ENCODE measurements around the gene CABP1.

DNA sequence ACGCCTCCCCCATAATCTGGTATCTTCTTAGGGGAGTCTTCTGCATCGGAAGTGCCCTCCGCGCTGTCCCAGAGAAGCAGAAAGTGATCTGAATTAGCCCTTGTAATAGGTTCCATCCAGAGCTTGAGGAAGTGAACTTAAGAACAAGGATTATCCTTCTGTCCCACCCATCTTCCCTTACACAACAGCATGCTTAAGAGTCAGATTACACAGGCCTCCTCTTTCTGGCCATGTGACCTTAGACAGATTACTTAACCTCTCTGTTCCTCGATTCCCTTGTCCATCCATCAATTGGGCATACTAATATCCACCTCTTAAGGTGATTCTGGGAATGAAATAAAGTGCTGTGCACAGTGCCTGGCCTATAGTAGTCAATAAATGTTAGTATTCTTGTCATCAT is 11.4 kb downstream of the CABP1 start:
- TF ChIP-seq, protein P1, sequence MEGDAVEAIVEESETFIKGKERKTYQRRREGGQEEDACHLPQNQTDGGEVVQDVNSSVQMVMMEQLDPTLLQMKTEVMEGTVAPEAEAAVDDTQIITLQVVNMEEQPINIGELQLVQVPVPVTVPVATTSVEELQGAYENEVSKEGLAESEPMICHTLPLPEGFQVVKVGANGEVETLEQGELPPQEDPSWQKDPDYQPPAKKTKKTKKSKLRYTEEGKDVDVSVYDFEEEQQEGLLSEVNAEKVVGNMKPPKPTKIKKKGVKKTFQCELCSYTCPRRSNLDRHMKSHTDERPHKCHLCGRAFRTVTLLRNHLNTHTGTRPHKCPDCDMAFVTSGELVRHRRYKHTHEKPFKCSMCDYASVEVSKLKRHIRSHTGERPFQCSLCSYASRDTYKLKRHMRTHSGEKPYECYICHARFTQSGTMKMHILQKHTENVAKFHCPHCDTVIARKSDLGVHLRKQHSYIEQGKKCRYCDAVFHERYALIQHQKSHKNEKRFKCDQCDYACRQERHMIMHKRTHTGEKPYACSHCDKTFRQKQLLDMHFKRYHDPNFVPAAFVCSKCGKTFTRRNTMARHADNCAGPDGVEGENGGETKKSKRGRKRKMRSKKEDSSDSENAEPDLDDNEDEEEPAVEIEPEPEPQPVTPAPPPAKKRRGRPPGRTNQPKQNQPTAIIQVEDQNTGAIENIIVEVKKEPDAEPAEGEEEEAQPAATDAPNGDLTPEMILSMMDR (conservative IDR thresholded peaks at IDR 0.05) = no peak
- no peak for TF ChIP-seq ZFX (IDR thresholded peaks at IDR 0.05)

All from C4-2B (cell line).